Spinal cord (tissue), 10 donors: ENCODE results near the gene FLYWCH2. TPM values are rescaled to one million over a fixed set of nuclear protein-coding genes. Genes with fewer than 3 reads are reported as not detected.

Experiments used
- DNase-seq, 6 donors: peaks; one replicate each; pipeline versions ENCODE4 v3.0.0 to v3.0.0-alpha.2; 2013 to 2015; ENCODE audit warnings: low spot score in 6 of 6, low read depth in 4 of 6
- H3K27ac ChIP-seq: one replicate; pipeline ENCODE4 v1.5.1; 2013; ENCODE audit warnings: low read depth, low read length, control low read depth
- H3K27me3 ChIP-seq: one replicate; pipeline ENCODE4 v1.6.1; 2013; ENCODE audit warnings: low read length; ENCODE audit not compliant: control insufficient read depth, insufficient read depth
- H3K36me3 ChIP-seq: one replicate; pipeline ENCODE4 v1.6.1; 2013; ENCODE audit warnings: low read length; ENCODE audit not compliant: control insufficient read depth, insufficient read depth
- H3K4me1 ChIP-seq: one replicate; pipeline ENCODE4 v1.6.1; 2013; ENCODE audit warnings: low read length; ENCODE audit not compliant: control insufficient read depth, insufficient read depth
- H3K4me3 ChIP-seq: one replicate; pipeline ENCODE4 v1.5.1; 2013; ENCODE audit warnings: low read depth, low read length, control low read depth
- H3K9me3 ChIP-seq: one replicate; pipeline ENCODE4 v1.6.1; 2013; ENCODE audit warnings: low read length; ENCODE audit not compliant: control insufficient read depth, insufficient read depth
- WGBS: methylation state at CpG from one replicate; pipeline ENCODE4 v1.1.5; 2013; ENCODE audit warnings: missing lambda C conversion rate; ENCODE audit not compliant: insufficient coverage; 5-methylcytosine and 5-hydroxymethylcytosine counted together
- long read RNA-seq, 4 donors: transcript quantifications; one replicate each; lab custom pipeline, GENCODE V29; 2026
- polyA plus RNA-seq, 2 donors: library from polyadenylated mRNA; unstranded; fragments of 120-200 nt; gene quantifications; one replicate each; pipeline ENCODE4 v1.2.1, GENCODE V29; 2013; ENCODE audit not compliant: insufficient read length in 2 of 2
- total RNA-seq, 2 donors: library from RNA; depleted of rRNA in 1 of 2; stranded (reverse); fragments of 120-200 nt in 1 of 2; fragments of >200 nt in 1 of 2; gene quantifications; one replicate each; pipeline versions ENCODE4 v1.2.3 to v1.2.4, GENCODE V29; 2013 to 2014
- donor health status: healthy.

The FLYWCH2 gene, protein sequence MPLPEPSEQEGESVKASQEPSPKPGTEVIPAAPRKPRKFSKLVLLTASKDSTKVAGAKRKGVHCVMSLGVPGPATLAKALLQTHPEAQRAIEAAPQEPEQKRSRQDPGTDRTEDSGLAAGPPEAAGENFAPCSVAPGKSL
- total RNA-seq (10 to 100 TPM; 28.1 to 63.1 TPM), polyA plus RNA-seq (10 to 100 TPM; 59.7 to 61.8 TPM)
- long read RNA-seq, donor 1, transcript FLYWCH2-202 (4 exons, 1,036 nt): major isoform, 32 of 47 reads
- long read RNA-seq, donor 1, partial matches to known transcripts: 11 of 47 reads
- long read RNA-seq, donor 1, other reads (novel, unspliced or antisense): 0 of 47 reads
- long read RNA-seq, donor 2, transcript FLYWCH2-202 (4 exons, 1,036 nt): major isoform, 13 of 27 reads
- long read RNA-seq, donor 2, transcript FLYWCH2-203 (3 exons, 754 nt): minor isoform, 6 of 27 reads
- long read RNA-seq, donor 2, partial matches to known transcripts: 8 of 27 reads
- long read RNA-seq, donor 2, other reads (novel, unspliced or antisense): 0 of 27 reads
- long read RNA-seq, donor 3, transcript FLYWCH2-202 (4 exons, 1,036 nt): major isoform, 9 of 29 reads
- long read RNA-seq, donor 3, transcript FLYWCH2-203 (3 exons, 754 nt): minor isoform, 8 of 29 reads
- long read RNA-seq, donor 3, partial matches to known transcripts: 12 of 29 reads
- long read RNA-seq, donor 3, other reads (novel, unspliced or antisense): 0 of 29 reads
- long read RNA-seq, donor 4, transcript FLYWCH2-203 (3 exons, 754 nt): minor isoform, 5 of 29 reads
- long read RNA-seq, donor 4, transcript FLYWCH2-202 (4 exons, 1,036 nt): major isoform, 15 of 29 reads
- long read RNA-seq, donor 4, partial matches to known transcripts: 9 of 29 reads
- long read RNA-seq, donor 4, other reads (novel, unspliced or antisense): 0 of 29 reads

DNA sequence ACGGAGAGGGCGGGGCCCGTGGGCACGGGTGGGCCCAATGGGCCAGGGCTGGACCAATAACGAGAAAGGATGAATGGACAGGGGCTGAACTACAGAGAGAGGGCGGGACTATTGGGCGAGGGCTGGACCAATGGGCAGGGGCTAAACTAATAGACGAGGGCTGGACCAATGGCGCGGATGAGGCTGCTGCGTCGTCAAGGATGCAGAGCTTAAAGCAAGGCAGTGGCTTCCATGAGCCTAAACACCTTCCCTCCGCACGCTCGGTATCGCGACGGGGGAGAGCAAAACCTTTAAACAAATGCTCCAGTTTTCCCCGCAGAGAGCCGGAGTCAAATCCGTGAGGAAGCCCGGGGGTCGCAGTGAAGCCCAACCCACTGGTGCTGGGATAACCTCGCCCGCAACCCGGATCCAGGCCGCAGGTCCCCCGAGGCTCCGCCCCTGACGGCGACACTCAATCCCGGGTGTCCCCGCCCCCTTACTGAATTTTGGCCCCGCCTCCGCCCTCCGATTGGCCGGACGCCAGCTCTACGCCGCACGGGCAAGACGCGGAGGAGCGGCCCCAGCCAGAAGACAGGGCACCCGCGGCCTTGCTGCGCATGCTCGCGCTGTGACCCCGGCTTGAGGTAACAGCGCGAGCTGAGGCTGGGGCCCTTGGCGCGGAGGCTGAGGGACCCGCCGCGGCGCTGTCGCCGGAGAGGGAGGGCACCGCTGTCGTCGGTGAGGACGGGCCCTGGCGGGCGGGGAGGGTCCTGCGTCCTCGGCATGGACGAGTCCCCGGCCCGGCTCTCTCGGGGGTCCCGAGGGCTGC, at the start of gene FLYWCH2:
Gene FLYWCH2, plus strand, starts transcription at position 566 of the 808 bp plus-strand sequence. CDS start 13,235 bp downstream, outside the sequence.
- Histone ChIP-seq H3K27ac (peak within 1 kb of the TSS; percentile 98), H3K9me3 (peaks cover 5% of the 10 kb centered on the region), H3K4me1 (peaks cover 14% of the 10 kb centered on the region), H3K4me3 (peak within 1 kb of the TSS; percentile 78), H3K36me3 (peaks cover 4% of the 10 kb centered on the region), H3K27me3 (no peaks in the 10 kb centered on the region)
- under 1% methylated on average over 73 of the region's 73 CpGs for WGBS
- peak; percentile 95 to 100 (median 98) for DNase-seq

DNA sequence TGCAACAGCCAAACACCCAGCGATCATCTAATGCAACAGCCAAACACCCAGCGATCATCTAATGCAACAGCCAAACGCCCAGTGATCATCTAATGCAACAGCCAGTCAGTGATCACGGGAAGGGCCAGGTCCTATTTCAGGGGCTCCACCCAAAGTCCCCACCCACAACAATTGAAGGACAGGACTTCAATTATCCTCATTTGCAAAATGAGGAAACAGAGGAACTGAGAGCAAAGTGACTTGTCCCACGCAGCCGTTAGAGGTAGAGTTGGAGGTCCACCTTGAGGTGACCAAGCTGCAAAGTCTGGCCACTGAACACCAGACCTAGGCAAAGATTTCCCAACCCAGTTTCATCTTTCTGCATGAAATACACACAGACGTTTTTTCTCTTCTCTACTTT, 49.2 kb upstream of the FLYWCH2 start:
- Histone ChIP-seq H3K36me3 (no peaks in the 10 kb centered on the region), H3K27me3 (peaks cover 5% of the 10 kb centered on the region), H3K9me3 (no peaks in the 10 kb centered on the region), H3K4me1 (peaks cover 5% of the 10 kb centered on the region), H3K4me3 (no peak overlapping the region), H3K27ac (no peak overlapping the region)
- no peak for DNase-seq
- 69% methylated on average over 4 of the region's 7 CpGs for WGBS

DNA sequence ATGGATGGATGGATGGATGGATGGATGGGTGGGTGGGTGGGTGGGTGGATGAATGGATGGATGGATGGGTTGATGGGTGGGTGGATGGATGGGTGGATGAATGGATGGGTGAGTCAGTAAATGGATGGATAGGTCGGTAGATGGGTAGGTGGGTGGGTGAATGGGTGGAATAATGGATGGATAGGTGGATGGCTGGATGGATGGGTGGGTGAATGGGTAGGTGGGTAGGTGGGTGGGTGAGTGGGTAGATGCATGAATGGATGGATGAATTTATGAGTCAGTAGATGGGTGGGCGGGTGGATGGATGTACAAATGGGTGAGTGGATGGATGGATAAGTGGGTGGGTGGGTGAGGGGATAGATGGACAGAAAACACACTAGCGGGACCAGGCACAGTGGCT, 48.0 kb upstream of the FLYWCH2 start:
- no peaks in the 10 kb centered on the region for H3K9me3 ChIP-seq
- DNase-seq: no peak
- no peaks in the 10 kb centered on the region for H3K36me3 ChIP-seq
- peaks cover 10% of the 10 kb centered on the region for H3K4me1 ChIP-seq
- WGBS: 56% methylated on average over 2 of the region's 3 CpGs
- peaks cover 5% of the 10 kb centered on the region for H3K27me3 ChIP-seq
- H3K27ac ChIP-seq: no peak overlapping the region
- H3K4me3 ChIP-seq: no peak overlapping the region

DNA sequence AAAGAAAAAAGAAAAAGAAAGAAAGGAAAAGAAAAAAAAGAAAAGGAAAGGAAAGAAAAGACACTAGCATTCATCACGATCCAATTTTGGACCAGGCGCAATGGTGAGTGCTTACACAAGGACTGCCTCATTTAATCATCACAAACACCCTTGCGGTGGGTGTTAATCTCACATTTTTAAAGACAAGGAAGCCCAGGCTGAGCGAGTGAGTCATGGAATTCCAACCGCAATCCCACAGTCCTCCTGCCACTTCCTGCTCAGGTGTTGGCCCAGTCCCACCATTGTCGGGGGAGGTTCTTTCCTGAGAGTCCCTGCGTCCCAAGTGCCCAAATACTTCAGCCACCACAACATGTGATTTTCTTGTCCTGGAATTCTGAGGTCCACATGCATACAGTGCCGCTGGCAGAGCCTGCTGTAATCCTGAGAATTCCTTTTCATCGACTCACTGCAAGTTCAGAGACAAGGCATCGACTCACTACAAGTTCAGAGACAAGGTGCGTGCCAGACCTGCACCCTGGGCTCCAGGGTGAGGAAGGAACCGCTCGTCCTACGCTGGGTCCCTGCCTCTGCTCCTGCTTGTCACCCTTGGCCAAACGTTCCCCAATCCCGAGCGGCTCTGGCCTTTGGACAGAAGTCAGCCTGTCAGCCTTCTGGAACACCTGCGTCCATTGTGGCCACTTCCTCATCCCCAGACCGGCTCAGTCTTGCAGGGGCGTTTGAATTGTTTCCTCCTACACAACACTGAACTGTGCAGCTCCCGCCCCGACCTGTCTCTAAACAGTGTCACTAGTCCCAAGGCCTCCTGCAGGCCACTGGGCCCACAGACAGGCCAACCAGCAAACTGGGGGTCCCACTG, 47.1 kb upstream of the FLYWCH2 start:
- no peak for DNase-seq
- H3K27ac ChIP-seq: no peak overlapping the region

DNA sequence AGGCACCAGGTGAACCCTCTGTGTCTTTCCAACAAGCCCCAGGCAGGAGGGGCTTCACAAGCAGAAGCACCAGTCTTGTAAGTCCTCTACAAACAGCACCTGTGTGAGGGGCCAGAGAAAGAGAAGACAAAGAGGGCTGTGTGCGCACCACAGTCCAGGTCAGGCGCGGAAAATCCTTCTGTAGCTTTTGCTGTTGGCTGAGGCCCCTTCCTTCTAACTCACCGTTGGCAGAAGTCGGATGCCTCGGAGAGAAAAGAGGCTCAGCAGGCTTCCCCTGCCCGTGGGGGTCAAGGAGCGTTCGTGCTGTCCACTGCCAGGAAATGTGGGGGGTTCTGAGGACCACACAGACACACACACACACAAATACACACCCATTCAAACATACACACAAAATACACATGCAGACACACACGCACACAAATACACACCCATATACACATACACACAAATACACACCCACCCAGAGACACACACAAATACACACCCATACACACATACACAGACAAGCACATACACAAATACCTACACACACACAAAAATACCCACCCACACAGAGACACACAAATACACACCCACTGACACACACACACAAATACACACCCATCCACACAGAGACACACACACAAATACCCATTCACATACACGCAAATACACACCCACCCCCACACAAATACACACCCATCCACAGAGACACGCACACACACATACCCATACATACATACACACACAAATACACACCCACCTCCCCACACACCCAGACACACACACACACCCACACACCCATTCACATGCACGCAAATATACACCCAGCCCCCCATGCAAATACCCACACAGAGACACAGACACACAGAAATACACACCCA, 46.1 kb upstream of the FLYWCH2 start:
- Histone ChIP-seq H3K27ac (no peak overlapping the region), H3K4me1 (peaks cover 13% of the 10 kb centered on the region), H3K4me3 (no peak overlapping the region), H3K36me3 (no peaks in the 10 kb centered on the region), H3K27me3 (peaks cover 5% of the 10 kb centered on the region), H3K9me3 (no peaks in the 10 kb centered on the region)
- no peak for DNase-seq
- WGBS: 52% methylated on average over 11 of the region's 13 CpGs

More for the DNA sequence above, 47.1 kb upstream of the FLYWCH2 start:
- WGBS: 69% methylated on average over 18 of the region's 22 CpGs
- H3K36me3 ChIP-seq: no peaks in the 10 kb centered on the region
- H3K4me1 ChIP-seq: peaks cover 10% of the 10 kb centered on the region
- no peak overlapping the region for H3K4me3 ChIP-seq
- H3K27me3 ChIP-seq: peaks cover 5% of the 10 kb centered on the region
- no peaks in the 10 kb centered on the region for H3K9me3 ChIP-seq

DNA sequence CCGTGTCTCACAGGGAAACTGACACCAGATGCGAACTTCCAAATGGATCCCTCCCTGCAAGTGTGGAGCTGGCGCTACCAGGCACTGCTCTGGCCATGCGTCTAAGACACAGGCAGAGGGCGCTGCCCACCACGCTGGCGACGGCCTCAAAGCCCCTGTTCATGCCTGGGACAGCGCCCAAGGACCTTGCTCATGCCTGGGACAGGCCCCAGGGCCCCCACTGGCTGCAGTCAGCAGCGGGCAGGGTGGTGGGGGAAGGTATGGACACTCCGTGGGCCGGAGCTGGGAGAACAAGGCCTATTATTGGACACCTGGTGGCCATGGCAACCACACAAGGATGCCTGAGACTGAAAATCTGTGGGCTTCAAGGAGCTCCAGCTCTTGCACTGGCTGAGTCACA, 44.1 kb upstream of the FLYWCH2 start:
- Histone ChIP-seq H3K27ac (no peak overlapping the region), H3K4me3 (no peak overlapping the region), H3K4me1 (peaks cover 21% of the 10 kb centered on the region), H3K36me3 (no peaks in the 10 kb centered on the region), H3K27me3 (peaks cover 5% of the 10 kb centered on the region), H3K9me3 (no peaks in the 10 kb centered on the region)
- DNase-seq: peak; percentile 6 to 76 (median 26)
- under 1% methylated on average over 12 of the region's 12 CpGs for WGBS

DNA sequence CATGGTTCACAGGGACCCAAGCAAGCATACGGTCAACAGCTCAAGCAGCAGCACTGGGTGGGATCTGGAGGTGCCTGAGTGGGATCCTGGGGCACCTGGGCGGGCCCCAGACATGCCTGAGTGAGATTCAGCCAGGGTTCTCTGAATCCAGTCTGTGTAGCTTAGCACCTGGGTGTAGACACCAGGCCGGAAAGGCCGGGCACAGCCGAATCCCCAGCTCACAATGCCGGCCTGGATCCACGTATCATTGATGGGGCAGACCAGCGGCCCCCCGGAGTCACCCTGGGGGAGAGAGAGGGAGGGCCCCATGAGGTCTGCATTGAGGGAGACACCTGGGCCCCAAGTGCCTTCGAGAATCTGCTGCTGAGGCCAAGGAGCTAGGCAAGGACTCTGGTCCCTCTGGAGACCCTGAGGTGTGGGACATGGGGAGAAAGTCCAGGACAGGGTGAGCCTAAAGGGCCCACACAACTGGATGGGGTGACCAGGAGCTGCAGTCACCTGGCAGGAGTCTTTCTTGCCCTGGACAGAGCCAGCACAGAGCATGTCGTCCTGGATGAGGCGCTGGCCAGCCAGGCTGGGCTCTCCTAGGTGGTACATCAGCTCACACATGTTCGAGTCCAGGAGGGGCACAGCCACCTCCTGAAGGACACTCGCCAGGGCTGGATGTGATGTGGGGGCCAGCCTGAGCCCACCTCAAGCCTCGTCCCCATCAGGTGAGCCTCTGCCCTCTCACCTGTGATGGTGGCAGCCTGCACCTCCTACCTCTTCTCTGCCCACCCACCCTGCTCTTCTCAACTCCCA, 43.2 kb upstream of the FLYWCH2 start:
- peaks cover 21% of the 10 kb centered on the region for H3K4me1 ChIP-seq
- 78% methylated on average over 15 of the region's 15 CpGs for WGBS
- peaks cover 5% of the 10 kb centered on the region for H3K27me3 ChIP-seq
- DNase-seq: no peak
- no peaks in the 10 kb centered on the region for H3K9me3 ChIP-seq
- no peak overlapping the region for H3K27ac ChIP-seq
- H3K4me3 ChIP-seq: no peak overlapping the region
- H3K36me3 ChIP-seq: no peaks in the 10 kb centered on the region
